Fibroblast of skin of left biceps (primary cell): ENCODE results near the gene TMIGD2.

Experiments used
- DNase-seq, 2 experiments: peaks; one replicate each; pipeline ENCODE4 v3.0.0-alpha.2; 2013; ENCODE audit warnings: low read depth in 2 of 2

Gene TMIGD2

DNA sequence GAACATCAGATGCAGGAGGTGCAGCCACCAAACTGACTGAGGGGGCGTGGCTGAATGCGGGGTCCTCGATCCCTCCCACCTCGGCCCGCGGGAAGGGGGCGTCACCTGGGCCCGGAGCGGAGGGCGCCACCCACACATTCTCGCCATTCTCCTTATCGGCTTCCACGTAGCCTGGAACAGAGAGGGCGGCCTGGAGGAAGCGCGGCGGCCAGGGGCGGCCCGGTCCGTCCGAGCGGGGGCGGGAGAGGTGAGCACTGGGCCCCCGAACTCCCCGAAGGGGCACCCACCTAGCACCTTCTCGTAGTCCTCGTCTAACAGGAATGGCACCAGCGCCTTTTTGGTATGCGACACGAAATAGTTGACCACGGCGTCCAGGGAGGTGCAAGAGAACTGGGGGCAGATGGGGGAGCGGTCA lies 24.7 kb upstream of the TMIGD2 start:
- no peak for DNase-seq

DNA sequence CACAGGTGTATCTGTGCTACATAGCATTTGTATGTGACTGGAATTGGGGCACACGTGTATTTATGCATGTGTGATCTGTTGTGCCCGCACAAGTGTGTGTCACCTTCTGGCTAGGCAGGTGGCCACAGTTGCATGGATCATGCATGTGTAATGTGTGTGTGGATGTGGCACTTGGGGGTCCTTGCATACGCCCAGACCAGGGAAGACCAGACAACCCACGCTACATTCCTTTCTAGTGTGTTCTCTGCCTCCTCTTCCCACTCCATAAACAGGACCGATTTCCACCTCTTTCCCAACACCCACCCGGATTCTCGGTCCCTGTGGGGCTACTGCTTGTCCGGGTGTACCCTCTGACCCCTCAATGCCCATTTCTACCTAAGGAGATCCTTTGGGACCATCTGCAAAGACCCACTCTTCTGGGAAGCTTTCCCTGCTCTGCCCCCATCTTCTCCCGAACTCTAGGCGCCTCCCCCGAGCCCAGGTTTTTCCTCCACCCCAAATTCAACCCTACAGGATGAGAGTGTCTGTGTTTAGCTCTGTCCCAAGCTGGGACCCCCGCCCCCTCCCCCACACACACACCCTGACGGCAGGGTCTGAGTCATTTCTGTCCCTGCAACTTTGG lies 24.1 kb upstream of the TMIGD2 start:
- DNase-seq = no peak

DNA sequence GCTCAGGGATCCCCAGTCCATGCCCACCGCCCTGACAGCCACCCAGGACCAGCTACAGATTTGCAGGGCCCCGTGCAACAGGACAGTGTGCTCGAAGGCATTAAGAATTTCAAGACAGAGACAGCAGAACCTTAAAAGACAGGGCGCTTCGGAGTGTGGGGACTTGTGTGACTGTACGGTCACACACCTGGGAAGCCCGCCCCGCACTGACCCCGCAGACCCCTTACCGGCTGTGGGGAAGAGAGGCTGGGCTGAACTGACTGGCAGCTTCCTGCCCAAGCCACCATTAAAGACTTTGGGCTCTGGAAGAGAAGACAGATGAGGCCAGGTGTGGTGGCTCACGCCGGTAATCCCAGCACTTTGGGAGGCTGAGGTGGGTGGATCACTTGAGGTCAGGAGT lies 22.0 kb upstream of the TMIGD2 start:
- no peak for DNase-seq

DNA sequence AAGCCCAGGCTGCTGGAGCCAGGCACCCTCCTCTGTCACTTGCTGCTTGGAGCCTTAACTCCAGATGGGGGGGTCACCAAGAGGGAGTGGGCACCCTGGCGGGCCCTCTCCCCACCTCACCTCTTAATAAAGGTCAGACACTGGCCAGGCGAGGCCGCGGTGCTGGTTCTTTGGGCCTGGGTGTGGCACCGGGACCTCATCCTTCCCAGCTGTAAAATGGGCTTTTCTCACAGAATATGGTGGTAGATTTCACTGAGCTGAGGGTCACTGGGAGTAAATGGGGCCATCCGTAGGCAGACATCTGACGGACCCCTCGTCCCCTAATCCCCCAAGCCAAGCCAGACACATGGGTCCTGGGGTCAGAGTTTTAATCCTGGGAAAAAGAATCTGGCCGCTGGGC lies 21.5 kb upstream of the TMIGD2 start:
- no peak for DNase-seq

DNA sequence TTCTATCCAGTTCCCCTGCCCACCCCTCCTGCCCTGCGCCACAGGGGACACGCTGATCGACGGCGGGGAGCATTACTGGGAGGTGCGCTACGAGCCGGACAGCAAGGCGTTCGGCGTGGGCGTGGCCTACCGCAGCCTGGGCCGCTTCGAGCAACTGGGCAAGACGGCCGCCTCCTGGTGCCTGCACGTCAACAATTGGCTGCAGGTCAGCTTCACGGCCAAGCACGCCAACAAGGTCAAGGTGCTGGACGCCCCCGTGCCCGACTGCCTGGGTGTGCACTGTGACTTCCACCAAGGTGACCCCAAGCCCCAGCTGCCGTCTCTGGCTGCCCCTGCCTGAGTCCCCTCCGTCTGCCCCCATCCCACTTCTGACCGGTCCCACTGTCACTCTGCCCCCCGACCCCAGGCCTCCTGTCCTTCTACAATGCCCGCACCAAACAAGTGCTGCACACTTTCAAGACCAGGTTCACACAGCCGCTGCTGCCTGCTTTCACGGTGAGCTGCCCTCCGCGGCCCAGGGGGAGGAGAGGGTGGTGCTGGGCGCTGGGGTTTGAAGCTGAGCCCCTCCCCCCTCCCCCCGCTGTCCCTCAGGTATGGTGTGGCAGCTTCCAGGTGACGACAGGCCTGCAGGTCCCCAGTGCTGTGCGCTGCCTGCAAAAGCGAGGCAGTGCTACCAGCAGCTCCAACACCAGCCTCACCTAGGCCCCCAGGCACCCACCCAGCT lies 20.9 kb upstream of the TMIGD2 start:
- DNase-seq = no peak

DNA sequence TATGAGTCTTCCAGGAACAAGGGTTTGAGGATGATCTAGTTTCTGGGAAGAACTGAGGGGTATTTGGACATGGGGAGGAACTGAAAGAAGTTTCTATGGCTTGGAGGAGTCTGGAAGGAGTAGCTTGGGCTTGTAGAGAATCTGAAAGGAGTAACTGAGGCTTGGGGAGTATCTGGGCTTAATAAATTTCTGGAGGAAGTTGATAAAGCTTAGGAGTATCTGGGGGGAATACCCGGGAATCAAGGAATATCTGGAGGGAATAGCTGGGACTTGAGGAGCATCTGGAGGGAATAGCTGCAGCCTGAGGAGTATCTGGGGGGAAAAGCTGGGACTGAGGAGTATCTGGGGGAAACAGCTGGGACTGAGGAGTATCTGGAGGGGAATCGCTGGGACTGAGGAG lies 18.2 kb upstream of the TMIGD2 start:
- DNase-seq = no peak

DNA sequence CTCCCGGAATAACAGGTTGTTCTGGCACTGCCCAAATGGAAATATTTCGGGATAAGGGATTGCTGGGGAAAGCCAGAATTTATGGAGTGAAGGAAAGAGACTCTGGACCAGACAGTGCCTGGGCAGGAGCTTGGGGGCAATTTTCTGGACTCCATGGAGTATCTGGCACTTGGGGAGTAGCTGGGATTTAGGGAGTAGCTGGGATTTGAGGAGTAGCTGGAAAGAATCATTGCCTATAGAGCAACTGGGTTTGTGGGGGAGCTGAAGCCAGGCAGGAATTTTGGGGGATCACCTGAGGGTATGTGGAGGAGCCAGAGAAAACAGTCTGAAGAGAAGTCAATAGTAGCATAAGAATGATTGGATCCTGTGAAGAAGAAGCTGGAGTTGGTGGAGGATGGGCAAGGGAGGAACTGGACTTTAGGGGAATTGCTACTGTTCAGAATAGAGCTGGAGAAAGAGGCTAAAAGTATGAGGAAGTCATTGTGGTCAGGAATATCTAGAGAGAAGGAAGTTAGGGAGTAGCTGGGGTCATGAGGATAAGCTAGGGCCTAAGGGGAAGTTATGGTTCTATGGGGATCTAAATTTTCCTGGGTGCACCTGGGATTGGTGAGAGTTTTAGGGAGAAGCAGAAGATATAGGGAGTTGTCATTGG lies 17.0 kb upstream of the TMIGD2 start:
- no peak for DNase-seq

DNA sequence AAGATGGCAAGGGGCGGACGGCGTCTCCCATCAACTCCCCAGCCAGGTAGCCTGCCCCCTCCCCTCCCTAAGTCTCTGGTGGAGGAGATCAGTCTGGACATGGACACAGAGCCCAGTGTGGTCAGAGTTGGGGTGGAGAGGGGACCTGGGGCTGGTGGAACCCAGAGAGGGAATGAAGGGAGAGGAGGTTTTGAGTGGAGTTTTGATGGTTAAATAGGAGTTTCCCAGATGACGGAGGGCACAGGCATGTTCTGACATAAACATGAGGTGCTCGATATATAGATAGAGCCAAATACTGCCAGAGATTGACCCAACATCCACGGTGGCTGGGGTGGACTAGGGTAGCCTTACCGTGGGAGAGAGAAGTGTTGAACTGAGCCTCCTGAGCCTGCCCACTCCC lies 16.3 kb upstream of the TMIGD2 start:
- DNase-seq = no peak

DNA sequence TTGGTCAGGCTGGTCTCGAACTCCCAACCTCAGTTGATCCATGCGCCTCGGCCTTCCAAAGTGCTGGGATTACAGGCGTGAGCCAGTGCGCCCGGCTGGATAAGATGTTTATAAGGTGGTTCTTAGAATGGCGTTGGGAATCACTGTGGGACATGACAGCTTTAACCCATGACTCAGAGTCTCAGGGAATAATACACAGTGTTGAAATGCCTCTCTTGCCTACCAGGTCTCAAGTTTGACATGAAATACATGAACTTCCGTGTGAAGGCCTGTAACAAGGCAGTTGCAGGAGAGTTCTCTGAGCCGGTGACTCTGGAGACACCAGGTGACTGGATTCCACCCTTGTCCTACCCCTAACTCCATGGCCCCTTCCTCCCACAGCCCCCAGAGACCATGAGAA lies 14.8 kb upstream of the TMIGD2 start:
- no peak for DNase-seq

DNA sequence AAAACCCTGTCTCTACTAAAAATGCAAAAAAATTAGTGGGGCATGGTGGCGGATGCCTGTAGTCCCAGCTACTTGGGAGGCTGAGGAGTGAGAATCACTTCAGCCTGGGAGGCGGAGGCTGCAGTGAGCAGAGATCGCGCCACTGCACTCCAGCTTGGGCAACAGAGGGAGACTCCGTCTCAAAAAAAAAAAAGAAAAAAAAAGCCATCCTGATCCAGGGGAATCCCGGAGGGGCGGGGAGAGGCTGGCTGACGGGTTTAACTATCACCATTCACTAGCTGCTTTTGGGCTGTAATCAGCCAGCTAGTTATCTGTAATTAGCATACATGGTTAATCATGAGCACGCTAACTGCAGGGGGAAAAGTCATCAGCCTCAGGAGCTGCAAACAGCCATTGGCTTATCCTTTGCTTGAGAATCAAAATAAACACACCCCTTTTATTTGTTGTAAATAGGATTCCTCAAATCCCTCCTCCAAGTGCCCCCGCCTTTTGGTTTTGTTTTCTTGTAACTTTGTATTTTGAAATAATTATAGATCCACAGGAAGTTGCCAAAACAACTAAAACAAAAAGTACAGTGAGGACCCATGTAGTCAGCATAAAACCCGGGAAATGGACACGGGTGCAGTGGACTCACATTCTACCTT lies 11.8 kb upstream of the TMIGD2 start:
- no peak for DNase-seq

DNA sequence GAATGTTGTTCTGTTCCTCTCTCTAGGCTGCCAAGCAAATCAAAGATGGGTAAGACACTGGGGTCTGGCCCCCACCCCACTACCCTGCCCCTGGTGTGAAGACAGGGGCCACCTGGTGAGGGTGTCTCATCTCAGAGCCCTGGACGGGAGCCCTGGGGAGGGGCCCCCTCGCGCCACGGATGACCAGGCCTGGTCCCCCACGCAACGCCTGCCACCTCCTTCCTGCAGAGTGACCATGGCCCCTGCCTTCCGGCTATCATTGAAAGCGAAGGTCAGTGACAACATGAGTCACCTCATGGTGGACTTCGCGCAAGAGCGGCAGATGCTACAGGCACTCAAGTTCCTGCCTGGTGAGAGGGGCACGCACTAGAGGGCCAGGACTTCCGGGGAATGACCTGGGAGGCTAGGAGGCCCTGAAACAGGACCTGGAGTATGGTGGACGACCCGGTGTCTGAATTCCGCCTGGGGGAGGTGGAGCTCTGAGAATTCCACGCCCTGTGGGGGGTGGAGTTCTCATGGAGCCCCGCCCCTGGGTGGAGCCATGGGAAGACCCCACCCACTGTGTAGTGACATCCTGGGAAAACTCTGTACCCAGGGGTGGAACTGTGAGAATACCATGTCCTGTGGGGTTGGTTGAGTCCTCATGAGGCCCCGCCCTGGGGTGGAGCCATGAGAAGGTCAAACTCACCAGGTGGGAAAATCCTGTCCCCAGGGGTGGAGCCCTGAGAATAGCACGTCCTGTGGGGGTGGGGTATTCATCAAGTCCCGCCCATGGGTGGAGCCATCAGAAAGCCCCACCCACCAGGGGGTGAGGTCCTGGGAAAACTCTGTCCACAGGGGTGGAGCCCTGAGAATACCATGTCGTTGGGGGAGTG lies 8.3 kb upstream of the TMIGD2 start:
- DNase-seq = no peak

DNA sequence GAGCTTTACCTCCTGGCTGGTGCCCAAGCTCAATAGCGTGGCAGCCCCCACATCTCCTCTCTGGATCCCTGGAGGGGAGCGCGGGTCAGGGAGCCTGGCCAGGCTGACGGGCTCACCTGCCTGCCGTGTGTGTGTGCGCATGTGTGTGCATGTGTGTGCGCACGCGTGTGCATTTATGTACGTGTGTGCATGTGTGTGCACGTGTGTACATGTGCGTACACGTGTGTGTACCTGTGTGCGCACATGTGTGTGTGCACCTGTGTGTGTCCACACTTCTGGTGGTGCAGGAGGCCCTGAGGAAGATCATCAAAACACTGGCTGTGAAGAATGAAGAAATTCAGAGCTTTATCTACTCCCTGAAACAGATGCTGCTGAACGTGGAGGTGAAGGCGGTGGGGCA lies 3.5 kb upstream of the TMIGD2 start:
- no peak for DNase-seq

DNA sequence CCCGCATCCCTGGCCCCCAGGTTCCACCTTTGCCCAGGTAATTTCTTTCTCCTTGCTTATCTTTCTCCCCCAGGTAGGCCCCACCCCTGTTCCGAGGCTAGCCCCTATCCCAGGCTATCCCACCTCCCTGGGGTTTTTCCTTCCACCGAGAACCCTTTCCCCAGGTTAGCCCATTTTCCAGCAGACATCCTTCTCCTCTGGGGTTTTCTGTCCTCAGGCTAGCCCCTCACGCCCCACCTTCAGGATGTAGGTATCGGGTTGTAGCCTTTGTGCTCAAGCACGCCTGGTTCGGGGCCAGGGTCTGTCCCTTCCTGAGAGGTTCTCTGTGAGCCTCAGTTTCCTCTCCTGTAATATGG lies 3.0 kb upstream of the TMIGD2 start:
- no peak for DNase-seq

DNA sequence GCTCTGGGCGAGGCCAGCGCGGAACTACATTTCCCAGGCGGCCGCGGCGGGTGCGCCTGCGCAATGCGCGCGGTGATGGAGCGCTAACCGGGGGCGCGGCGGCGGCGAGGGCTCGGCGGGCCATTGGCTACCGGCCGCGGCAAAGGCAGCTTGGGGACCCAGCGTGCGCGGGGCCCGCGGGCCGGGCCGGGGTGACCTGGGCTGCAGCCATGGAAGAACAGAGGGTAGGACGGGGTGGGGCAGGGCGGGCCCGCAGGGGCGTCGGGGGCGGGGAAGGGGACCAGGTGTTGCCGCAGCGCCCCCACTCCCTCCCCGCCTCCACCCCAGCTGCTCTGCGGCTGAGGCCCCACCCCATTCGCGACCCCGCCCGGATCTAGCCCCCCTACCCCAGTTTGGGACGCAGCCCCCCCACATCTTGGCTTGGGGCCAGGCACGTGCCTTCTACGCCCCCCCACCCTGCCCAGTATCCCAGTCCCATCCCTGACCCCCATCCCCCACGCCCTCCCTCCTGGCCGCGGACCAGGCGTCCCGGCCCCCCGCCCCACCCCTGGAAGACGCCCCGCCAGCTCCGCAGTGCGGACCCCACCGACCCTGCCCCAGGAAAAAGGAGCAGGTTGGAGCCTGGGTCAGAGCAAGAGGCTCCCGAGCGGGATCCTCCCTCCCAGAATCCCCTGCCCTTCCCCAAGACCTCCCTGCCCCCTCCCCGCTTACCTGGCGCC lies 2.5 kb upstream of the TMIGD2 start, which contains the start of gene FSD1:
Gene FSD1, plus strand, starts transcription at position 61 of the 719 bp plus-strand sequence. Its CDS starts 149 bp downstream, at position 210.
- DNase-seq = peak; percentile 20 to 29

DNA sequence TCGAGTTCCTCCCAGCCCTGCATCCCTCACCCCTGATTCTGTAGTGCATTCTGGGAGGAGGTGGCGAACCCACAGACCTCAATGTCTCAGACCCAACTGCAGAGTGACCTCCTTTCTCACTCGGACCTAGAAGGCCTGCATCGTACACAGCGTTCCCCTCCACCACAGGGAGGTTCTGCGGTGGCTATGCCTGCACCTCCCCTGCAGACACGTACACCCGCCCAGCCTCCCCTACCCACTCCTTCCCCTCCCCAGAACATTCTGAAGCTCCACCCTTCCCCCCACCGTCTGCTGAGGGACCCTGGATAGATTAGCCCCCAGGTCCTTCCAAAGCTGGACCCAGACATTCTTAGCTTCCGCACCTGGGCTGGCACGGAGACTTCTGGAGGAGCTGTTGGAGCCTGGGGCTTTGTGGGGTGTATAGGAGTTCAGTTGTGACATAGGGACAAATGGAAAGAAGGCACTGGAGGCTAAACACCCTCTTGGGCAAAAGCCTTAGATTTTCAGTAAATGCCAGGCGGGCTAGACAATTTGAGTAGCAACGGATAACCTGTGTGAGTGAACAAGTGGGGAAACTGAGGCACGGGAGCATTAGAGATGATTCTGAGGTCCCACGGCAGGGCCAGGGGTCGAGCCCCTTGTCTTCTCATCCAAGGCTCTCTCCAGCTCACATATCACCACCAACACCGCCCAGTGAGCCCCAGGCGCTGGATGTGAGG lies 1.8 kb upstream of the TMIGD2 start:
- no peak for DNase-seq

DNA sequence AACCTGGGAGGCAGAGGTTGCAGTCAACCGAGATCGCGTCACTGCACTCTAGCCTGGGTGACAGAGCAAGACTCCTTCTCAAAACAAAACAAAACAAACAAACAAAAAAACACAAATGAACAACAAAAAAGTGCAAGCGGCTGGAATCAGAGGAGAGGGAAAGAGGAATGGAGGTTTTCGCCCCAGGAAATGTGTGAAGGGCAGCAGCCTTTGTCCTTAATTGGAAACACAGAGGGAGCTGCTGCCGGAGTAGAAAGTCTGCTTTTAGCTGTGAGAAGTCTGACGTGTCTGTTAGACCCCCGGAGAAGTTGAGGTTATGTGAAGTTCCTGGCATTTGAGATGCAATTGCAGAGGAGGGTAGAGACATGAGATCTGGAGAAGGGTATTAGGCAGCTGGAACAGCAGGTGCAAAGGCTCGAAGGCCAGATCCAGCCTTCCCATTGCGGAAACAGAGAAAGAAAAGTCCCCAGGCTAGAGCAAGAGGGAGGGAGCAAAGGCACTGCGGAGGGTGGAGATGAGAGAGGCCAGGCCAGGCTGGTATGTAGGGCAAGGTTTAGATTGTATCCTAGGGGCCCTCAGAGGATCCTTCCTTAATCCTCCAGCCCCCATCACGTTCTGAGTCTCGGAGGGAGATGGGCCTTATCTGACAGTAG lies 473 bp downstream of the TMIGD2 start:
- no peak for DNase-seq

DNA sequence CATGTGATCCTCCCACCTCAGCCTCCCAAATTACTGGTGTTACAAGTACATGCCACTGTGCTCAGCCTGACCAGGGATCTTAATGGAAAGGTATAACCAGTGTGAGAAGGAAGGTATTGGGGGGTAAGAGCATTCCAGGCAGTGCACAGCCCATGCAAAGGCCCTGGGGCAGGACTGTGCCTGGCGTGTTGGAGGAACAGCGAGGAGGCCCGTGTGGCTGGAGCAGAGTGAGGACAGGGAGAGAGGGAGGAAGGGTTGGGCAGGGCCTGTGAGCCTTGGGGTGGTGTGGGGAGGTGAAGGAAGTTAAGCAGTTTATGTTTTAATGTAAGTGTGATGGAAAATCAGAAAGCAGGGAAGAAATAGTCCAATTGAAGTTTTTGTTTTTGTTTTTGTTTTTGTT lies 1.6 kb downstream of the TMIGD2 start:
- no peak for DNase-seq

DNA sequence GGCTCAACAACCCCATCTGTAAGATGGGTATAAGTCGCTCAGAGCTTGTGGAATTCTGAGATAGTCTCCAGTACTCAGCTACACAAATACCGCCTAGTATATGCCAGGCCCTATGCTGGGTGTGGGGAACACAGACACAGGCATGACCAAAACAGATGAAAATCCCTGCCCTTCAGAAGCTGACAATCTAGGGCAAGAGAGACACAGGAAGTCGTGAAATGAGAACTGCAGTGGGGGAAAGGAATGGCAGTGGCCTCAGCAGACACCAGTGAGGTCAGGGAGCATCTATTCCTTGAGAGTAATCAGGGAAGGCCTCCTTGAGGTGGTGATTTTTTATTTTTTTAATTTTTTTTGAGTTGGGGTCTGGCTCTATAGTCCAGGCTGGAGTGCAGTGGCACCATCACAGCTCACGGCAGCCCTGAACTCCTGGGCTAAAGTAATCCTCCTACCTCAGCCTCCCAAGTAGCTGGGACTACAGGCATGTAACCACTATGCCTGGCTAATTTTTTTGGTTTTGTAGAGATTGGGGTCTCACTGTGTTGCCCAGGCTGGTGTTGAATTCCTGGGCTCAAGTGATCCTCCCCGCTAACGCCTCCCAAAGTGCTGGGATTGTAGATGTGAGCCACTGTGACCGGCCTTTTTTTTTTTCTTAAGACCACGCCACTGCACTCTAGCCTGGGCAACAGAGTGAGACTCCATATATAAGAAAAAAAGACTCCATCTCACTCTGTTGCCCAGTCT lies 3.2 kb downstream of the TMIGD2 start:
- no peak for DNase-seq
